ENCODE measurements around the gene C1RL.

The C1RL gene

DNA sequence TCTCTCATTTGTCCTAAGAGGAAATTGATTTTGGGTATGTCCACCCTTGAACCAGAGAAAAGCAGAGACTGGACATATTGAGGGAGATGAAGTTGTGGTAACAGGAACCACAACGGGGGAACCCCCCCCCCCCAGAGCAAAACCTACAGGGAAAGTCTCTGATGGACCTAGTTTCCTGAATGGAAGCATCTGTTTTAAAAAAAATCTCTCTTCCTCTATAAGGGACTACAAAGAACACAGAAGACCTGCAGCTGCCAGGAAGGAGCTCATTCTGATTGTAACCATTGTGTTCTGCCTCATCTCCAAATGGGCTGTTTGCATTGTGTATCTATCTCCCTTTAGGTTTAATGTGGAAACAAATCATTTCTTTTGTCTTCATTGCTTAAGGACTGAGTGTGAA is 35.1 kb downstream of the C1RL start:
- Mint-ChIP-seq H3K4me3 (no peak overlapping the region), H3K36me3 (ENCODE audit: low read depth) (no peaks in the 10 kb centered on the region), H3K4me1 (peaks cover 5% of the 10 kb centered on the region), H3K27me3 (ENCODE audit: low read depth) (peaks cover 7% of the 10 kb centered on the region), H3K9me3 (no peaks in the 10 kb centered on the region), H3K27ac (no peak overlapping the region)
- TF ChIP-seq, protein P1, sequence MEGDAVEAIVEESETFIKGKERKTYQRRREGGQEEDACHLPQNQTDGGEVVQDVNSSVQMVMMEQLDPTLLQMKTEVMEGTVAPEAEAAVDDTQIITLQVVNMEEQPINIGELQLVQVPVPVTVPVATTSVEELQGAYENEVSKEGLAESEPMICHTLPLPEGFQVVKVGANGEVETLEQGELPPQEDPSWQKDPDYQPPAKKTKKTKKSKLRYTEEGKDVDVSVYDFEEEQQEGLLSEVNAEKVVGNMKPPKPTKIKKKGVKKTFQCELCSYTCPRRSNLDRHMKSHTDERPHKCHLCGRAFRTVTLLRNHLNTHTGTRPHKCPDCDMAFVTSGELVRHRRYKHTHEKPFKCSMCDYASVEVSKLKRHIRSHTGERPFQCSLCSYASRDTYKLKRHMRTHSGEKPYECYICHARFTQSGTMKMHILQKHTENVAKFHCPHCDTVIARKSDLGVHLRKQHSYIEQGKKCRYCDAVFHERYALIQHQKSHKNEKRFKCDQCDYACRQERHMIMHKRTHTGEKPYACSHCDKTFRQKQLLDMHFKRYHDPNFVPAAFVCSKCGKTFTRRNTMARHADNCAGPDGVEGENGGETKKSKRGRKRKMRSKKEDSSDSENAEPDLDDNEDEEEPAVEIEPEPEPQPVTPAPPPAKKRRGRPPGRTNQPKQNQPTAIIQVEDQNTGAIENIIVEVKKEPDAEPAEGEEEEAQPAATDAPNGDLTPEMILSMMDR (IDR thresholded peaks at IDR 0.05; ENCODE audit: unreplicated experiment in 3 of 3): no peak

DNA sequence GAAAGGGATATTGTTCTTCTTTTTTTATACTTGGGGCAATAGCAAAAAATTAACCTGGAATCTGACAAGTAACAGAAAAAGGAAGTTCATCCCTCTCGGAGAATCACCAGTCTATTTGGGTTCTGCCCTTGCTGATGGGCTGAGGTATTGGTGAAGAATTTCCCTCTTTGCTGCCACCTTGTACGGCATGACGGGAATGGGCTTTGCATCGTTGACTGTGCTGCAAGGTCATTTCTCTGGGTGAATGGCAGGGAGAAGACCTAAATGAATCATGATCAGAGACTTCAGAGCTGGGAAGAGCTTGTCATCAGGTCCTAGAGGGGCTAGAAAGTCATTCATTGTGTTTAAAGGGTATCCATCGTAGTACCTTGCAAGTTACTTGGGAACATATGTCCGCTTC is 36.5 kb downstream of the C1RL start:
- Mint-ChIP-seq H3K4me3 (no peak overlapping the region), H3K27me3 (ENCODE audit: low read depth) (peaks cover 3% of the 10 kb centered on the region)
- TF ChIP-seq, protein P1 (IDR thresholded peaks at IDR 0.05; ENCODE audit: unreplicated experiment in 3 of 3): no peak

DNA sequence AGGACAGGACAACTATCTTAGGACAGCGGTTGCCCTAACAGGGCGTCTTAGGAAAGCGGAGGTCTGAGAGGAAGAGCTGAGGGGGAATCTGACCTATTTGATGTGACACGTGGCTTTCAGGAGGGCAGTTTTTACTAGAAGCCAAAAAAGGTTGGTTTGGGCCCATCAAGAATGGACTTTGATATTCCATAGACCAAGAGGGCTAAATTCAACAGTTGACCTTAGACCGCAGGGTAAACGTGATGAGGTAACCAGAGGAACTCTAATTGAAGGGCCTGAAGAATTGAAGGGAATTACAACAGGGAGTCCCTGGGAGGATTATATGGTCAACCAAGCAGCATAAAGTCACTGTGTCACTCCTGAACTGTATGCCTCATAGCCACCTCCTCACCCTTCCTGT is 37.0 kb downstream of the C1RL start:
- H3K4me1 Mint-ChIP-seq: peaks cover 7% of the 10 kb centered on the region
- no peak overlapping the region for H3K4me3 Mint-ChIP-seq
- no peaks in the 10 kb centered on the region for H3K36me3 Mint-ChIP-seq (ENCODE audit: low read depth)
- peaks cover 3% of the 10 kb centered on the region for H3K27me3 Mint-ChIP-seq (ENCODE audit: low read depth)
- TF ChIP-seq, protein P1 (IDR thresholded peaks at IDR 0.05; ENCODE audit: unreplicated experiment in 3 of 3): no peak
- no peaks in the 10 kb centered on the region for H3K9me3 Mint-ChIP-seq
- no peak overlapping the region for H3K27ac Mint-ChIP-seq

More for the DNA sequence above, 36.5 kb downstream of the C1RL start:
- Mint-ChIP-seq H3K9me3 (no peaks in the 10 kb centered on the region), H3K36me3 (ENCODE audit: low read depth) (no peaks in the 10 kb centered on the region), H3K27ac (no peak overlapping the region), H3K4me1 (peaks cover 7% of the 10 kb centered on the region)

DNA sequence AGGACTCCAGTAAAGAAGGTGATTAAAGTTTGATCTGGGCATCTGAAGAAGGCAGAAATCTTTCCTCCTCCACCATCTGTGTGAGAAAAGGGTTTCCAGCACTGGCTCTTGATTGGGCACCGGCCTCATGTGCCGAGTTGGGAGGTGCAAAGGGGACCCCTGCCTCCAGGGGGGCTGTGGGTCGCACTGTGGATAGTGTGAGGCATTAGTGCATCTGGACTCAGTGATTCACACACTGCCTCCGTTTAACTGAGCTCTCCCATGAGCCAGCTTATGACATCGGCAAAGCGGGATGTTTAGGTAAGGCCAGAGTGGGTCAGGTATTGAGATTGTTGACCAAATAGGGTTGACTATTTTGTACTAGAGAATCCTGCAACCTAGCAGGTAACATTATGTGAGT is 39.6 kb downstream of the C1RL start:
- H3K36me3 Mint-ChIP-seq (ENCODE audit: low read depth): no peaks in the 10 kb centered on the region
- peaks cover 7% of the 10 kb centered on the region for H3K4me1 Mint-ChIP-seq
- H3K9me3 Mint-ChIP-seq: no peaks in the 10 kb centered on the region
- no peak overlapping the region for H3K4me3 Mint-ChIP-seq
- TF ChIP-seq, protein P1 (IDR thresholded peaks at IDR 0.05; ENCODE audit: unreplicated experiment in 3 of 3): no peak
- peaks cover 9% of the 10 kb centered on the region for H3K27me3 Mint-ChIP-seq (ENCODE audit: low read depth)
- no peak overlapping the region for H3K27ac Mint-ChIP-seq

DNA sequence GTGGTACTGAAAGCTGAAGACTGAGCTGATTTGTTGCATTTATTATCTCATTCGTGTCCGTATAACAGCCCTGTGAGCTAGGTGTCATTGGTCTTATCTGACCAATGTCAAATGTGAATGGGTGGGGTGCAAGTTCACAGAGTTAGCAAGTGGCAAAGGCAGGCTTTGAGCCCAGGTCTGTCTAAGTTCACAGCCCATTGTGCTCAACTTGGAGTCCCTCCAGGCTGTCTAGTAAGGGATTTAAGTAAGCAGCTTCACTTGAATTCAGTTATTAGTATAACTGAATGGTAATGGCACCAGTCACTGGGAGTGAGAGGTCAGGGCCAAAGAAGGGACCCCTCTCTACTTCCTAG is 40.0 kb downstream of the C1RL start:
- Mint-ChIP-seq H3K36me3 (ENCODE audit: low read depth) (no peaks in the 10 kb centered on the region), H3K27me3 (ENCODE audit: low read depth) (peaks cover 9% of the 10 kb centered on the region), H3K27ac (peak overlapping the region in 1 of 3 experiments; percentile 28), H3K4me1 (peaks cover 9% of the 10 kb centered on the region), H3K4me3 (no peak overlapping the region), H3K9me3 (no peaks in the 10 kb centered on the region)
- TF ChIP-seq, protein P1 (IDR thresholded peaks at IDR 0.05; ENCODE audit: unreplicated experiment in 3 of 3): no peak

DNA sequence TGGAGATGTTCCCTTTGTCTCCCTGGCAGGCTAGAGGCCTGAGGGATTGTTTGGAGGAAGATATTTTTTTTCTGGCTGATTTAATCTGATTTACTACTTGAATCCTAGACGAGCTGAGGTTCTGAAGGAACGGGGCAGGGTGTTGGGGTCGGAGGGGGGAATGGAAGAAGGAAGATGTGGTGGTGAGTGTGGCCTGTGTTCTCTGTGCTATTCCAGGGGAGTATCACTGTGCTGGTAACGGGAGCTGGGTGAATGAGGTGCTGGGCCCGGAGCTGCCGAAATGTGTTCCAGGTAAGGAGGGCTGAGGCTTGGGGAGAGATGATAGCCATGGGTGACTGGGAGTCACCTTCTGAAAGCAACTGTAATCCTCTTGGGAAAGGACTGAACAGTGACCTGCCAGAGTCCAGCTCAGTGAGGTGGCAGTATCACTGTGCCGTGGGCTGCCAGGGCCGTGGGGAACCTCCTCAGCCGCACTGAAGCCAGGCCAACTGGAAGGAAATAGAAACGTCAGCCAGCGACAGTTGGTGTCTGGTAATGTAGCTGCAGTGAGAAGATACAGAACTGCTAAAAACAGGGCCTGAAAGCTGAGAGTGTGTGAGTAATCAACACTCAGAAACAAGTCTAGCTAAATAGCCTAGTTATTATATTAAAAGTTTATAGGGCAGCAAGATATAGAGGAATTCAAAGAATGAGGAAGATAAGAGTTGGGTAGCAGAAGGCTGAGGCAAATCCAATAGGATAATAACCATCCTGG is 40.6 kb downstream of the C1RL start:
- peaks cover 9% of the 10 kb centered on the region for H3K27me3 Mint-ChIP-seq (ENCODE audit: low read depth)
- peak overlapping the region in 1 of 3 experiments; percentile 28 for H3K27ac Mint-ChIP-seq
- H3K4me3 Mint-ChIP-seq: no peak overlapping the region
- peaks cover 11% of the 10 kb centered on the region for H3K4me1 Mint-ChIP-seq
- no peaks in the 10 kb centered on the region for H3K36me3 Mint-ChIP-seq (ENCODE audit: low read depth)
- no peaks in the 10 kb centered on the region for H3K9me3 Mint-ChIP-seq
- TF ChIP-seq, protein P1 (IDR thresholded peaks at IDR 0.05; ENCODE audit: unreplicated experiment in 3 of 3): no peak

Data from nephron (organoid).